SIG-M5 treated with dmso at 0.1 percent for 504 hours (cell line): ENCODE data around the gene SLC25A52.
"Not testable (repeated sequence)": the region's sequence is repeated elsewhere in the genome, so short reads cannot be mapped to it uniquely, and the experiment has no call there.

Experiments used
- DNase-seq: peaks from one replicate; lab custom pipeline; 2025; ENCODE audit not compliant: unreplicated experiment; lab: John Stamatoyannopoulos, UW

Gene SLC25A52

GRCh38 chr18:31760695-31761094 is at the start of gene SLC25A52:
Gene SLC25A52, minus strand, starts transcription at chr18:31760880. Its CDS starts 219 bp downstream, at chr18:31760661.
- no peak for DNase-seq

GRCh38 chr18:31809049-31809448 is 48.4 kb upstream of the SLC25A52 start:
- not testable (repeated sequence) for DNase-seq

GRCh38 chr18:31801078-31801477 is 40.4 kb upstream of the SLC25A52 start:
- DNase-seq = no peak

GRCh38 chr18:31799257-31799656 is 38.6 kb upstream of the SLC25A52 start:
- not testable (repeated sequence) for DNase-seq

GRCh38 chr18:31798399-31798798 is 37.7 kb upstream of the SLC25A52 start:
- no peak for DNase-seq

GRCh38 chr18:31795747-31796146 is 35.1 kb upstream of the SLC25A52 start:
- DNase-seq = no peak

DNA sequence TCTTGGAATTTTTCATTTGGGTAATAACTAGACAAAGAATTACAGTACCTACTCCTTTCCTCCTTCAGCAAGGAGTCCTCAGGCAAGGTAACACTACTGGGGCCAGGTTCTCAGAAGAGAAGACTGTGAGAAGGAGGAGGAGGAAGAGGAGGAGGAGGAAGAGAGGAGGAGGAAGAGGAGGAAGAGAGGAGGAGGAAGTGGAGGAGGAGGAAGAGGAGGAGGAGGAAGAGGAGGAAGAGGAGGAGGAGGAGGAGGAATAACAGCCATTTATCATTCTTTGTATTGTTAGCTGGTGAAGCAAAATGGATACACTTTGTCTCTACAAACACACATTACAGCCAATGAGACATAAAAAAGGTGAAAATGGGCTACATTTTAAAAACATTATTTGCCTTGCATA is 32.9 kb upstream of the SLC25A52 start:
- DNase-seq = no peak

DNA sequence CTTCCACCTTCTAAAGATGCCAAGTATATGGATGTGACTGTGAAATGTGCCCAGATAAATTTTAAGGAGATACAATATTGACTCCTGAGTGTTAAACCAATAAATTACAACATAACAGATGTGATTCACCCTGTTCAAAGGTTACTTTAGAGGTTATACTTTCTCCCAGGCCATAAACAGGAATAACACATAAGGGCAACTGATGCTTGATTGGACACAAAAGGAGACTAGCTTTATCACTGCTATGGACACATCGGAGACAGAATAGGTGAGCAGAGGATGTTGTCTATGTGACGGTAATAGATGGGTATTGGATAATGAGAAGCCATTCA is 31.9 kb upstream of the SLC25A52 start:
- DNase-seq = no peak

- peak; percentile 89 for DNase-seq
Observed at GRCh38 chr18:31791817-31792579, 31.3 kb upstream of the SLC25A52 start.

DNA sequence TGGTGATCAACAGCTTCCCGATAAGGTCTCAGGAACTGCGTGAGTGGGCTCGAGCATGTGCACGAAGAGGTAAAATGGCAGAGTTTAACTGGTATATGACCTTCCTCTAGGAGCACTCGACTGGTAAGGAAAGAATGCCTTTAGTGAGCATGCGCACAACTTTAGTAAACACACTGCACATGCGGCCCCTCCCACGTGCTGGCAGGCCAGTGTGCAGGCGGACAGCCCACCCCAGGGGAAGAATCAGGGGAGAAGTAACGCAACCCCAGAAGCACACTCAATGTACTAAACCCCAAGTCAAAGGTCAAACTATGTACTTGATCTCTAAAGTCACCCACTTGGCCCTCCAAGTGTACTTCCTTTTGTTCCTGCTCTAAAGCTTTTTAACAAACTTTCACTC is 28.7 kb upstream of the SLC25A52 start:
- no peak for DNase-seq

GRCh38 chr18:31783059-31783458 is 22.4 kb upstream of the SLC25A52 start:
- DNase-seq = peak; percentile 30

- no peak for DNase-seq
Observed at GRCh38 chr18:31778391-31778950, 17.8 kb upstream of the SLC25A52 start.

DNA sequence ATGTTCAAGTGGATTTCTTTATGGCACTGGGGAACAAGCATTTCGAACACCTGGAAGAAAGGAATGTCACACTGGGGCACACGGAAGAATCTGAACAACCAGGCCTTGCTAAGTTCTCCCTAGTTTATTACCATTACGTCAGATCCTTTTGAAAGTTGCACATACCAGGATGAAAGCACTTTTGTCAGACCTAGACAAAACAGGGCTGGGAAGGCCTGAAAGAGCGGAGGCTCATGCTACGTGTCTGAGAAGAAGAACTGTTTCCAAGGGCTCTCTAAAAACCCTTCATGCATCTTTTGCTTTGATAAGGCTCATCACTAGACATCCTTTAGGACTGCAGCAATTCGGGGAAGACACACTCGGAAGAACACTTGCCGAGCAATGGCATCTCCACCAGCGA is 15.4 kb upstream of the SLC25A52 start:
- DNase-seq = no peak

DNA sequence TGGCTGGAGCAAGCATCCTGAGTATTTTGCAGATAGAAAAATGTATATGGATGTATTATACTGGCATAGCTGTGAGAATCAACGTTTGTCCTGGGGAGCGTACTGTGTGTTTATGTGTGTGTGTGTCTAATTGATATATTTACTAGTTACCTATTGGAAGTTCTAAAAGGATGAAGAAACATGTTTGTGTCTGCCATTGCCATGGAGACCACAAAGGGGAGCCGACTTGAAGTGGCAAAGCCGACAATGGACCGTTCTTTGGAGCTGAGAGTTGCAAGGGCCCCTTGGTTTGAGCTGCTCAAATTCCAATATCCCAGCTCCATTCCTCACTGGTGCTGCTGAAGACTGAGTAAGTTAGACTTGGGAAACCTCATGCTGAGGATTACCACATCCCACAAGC is 14.3 kb upstream of the SLC25A52 start:
- DNase-seq = no peak

DNA sequence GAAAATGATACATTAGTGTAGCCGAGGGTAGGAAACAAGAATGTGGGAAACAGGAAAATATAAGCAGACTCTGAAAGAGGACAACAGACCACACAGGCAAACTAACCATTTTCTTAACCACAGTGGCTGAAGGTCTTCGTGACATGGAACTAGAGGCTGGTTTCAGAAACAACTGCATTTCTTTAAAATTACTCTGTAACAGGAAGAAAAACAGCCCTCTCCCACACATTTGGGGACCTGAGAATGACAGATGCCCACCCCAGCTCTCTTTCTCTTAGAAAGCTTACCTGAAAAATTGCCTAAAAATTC is 13.8 kb upstream of the SLC25A52 start:
- no peak for DNase-seq

DNA sequence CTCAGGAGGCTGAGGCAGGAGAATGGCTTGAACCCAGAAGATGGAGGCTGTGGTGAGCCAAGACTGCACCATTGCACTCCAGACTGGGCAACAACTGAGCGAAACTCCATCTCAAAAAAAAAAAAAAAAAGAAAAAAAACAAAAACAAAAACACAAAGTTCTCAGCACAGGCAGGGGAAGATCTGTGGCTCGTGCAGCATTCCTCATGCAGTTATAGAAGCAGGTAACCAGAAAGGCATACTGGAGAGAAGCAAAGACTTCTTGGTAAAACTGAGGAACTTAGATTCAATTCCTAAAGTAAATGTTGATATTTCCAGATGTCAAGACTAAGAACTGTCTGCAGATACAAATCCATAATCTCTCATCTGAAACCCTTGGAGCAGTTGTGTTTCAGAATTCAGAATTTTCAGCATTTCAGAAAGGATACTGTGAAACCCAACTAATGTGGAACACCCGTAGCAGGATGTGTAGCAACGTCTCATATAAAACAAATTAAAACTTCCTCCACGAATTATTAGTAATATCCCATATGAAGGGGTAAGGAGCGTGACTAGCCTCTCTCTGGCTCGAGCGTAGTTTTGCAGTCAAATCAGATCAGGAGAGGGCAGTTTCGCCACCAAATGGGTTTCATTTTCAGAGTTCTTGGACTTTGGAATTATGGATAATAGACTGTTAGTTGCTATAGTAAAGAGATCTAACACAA is 13.2 kb upstream of the SLC25A52 start:
- no peak for DNase-seq

GRCh38 chr18:31772699-31773098 is 12.0 kb upstream of the SLC25A52 start:
- DNase-seq = no peak

DNA sequence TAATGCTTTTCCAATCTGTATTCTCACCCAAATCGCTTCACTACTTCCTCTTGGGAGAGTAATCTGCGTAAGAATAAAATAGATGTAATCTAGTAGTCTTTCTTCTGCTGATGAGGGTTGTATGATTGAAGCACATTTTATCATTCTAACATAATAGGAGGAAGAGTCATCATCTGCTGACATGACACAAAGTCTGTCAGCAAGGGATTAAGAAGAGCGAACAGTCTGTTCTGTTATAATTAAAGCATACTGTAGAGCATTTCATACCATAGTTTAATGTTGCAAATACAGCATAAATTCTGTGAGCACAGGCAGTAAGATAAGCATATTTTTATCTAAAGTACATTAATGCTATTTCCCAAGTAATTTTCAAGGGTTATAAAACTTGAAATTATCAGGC is 10.4 kb downstream of the SLC25A52 start:
- no peak for DNase-seq

GRCh38 chr18:31746396-31746795 is 14.3 kb downstream of the SLC25A52 start:
- DNase-seq = no peak

- DNase-seq = no peak
Observed at GRCh38 chr18:31744321-31745067, 16.2 kb downstream of the SLC25A52 start.

DNA sequence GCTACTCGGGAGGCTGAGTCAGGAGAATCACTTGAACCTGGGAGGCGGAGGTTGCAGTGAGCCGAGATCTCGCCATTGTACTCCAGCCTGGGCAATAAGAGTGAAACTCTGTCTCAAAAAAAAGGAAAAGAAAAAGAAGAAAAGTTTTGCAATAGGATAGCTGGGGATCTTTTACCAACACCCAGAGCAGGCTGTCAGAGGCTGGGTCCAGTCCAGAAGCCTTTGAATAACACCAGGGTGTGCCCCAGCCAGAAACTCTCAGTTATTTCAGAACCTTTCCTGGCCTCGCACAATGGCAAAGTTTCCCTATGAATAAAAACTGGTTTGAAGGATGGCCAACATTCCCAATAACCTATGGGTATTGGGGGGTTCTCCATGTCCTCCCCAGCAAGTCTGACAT is 17.1 kb downstream of the SLC25A52 start:
- DNase-seq = not testable (repeated sequence)
